ENCODE data around the gene XKR8.

DNA sequence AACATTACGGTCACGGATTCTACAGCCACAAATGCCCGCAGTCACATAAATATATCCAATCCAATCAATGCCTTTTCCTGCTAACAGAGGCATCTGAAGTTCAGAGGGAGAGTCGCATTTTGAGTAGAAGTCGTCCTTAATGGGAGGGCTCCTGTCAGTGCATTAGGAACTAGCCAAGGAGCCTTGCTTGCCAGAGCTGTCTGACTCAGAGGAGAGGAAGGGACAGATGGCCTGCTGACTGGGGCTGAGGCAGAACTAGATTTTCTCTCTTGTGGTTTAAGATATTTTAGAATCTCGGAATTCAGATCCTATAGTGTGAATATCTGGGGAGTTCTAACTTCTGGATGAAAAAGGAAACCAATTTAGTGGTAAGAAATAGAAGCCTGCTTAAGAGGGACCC lies 10.6 kb downstream of the XKR8 start:
- TF ChIP-seq, protein P1, sequence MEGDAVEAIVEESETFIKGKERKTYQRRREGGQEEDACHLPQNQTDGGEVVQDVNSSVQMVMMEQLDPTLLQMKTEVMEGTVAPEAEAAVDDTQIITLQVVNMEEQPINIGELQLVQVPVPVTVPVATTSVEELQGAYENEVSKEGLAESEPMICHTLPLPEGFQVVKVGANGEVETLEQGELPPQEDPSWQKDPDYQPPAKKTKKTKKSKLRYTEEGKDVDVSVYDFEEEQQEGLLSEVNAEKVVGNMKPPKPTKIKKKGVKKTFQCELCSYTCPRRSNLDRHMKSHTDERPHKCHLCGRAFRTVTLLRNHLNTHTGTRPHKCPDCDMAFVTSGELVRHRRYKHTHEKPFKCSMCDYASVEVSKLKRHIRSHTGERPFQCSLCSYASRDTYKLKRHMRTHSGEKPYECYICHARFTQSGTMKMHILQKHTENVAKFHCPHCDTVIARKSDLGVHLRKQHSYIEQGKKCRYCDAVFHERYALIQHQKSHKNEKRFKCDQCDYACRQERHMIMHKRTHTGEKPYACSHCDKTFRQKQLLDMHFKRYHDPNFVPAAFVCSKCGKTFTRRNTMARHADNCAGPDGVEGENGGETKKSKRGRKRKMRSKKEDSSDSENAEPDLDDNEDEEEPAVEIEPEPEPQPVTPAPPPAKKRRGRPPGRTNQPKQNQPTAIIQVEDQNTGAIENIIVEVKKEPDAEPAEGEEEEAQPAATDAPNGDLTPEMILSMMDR (IDR thresholded peaks at IDR 0.05 in 8 of 11, conservative IDR thresholded peaks at IDR 0.05 in 3 of 11): no peak
- TF ChIP-seq POLR2AphosphoS5 (IDR thresholded peaks at IDR 0.05): no peak
